Measurements from ENCODE around the gene UNC79.

- TF ChIP-seq CTCF (IDR thresholded peaks at IDR 0.05) (no peak), POLR2A (IDR thresholded peaks at IDR 0.05) (no peak)
These were observed 318.3 kb downstream of the UNC79 start for GRCh38 chr14:93749076-93749420.

Data from heart left ventricle (tissue), 13 donors.